Suppressor macrophage treated with lipopolysaccharide for 1 hour (primary cell): ENCODE measurements around the gene CA7.
"Not testable (repeated sequence)": the region's sequence is repeated elsewhere in the genome, so short reads cannot be mapped to it uniquely, and the experiment has no call there.

Experiments
- DNase-seq, 3 donors: peaks; one replicate each; pipeline ENCODE4 v3.0.0-alpha.2; 2020 to 2022

CA7 gene

DNA sequence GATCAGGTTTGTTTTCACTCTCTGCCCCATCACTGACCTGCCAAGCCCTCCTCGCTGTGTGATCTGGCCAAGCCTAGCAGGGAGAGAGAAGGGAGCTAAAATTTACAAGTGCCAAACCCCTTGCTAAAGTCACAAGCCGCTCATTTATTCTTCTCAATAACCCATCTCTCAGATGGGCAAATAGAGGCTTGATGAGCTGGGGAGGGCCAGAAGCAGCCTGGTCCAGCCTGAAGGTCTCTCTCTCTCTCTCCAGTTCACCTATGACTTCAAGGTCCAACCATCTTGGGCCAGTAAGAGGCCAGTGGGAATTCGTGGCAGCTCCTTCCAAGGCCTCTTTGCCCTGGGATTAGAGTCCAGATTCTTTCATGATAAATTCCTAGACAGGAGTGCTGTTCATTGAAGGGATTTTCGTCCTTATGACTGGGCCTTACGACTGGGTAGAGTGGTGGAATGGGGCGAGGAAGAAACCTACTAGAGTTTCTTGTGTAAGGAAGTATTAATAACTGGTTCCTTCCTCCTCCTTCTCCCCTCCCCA is 3.4 kb downstream of the CA7 start:
- no peak for DNase-seq

DNA sequence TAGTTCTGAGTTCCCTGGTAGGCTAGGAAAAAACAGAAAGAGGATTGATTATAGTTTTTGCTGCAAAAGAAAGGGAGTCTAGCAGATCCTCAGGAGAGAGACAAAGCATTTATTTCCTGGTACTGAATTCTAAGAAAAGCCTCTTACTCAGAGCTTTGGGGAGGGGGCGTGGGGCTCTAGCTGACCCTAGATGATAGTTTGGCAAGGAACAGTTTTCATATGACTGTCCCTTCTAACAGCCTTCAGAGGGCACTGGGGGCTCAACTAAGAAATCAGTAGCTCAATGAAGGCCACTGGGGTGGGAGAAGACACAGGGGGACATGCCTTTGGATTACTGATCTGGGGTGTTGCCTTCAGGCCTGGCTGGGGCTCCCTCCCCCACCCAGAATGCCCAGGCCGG is 4.0 kb downstream of the CA7 start:
- DNase-seq = no peak

DNA sequence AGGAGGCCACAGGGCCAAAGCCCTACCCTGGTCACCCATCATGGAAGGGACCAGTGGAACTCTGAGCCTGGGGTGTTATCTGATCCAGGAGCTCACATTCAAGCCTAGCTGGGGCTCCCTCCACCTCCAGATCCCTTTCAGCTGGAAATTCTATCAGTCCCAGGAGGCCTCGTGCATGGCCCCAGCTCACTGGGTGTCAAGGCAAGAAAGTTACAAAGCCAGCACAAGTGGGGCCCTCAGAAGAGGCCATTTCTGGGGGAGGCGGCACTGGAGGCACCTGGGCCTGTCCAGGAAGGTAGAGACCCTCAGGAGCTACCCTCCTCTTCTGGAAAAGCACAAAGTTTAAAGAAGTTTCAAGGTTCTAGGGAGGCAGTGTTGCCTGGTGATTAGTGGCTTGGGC is 4.8 kb downstream of the CA7 start:
- DNase-seq = no peak

DNA sequence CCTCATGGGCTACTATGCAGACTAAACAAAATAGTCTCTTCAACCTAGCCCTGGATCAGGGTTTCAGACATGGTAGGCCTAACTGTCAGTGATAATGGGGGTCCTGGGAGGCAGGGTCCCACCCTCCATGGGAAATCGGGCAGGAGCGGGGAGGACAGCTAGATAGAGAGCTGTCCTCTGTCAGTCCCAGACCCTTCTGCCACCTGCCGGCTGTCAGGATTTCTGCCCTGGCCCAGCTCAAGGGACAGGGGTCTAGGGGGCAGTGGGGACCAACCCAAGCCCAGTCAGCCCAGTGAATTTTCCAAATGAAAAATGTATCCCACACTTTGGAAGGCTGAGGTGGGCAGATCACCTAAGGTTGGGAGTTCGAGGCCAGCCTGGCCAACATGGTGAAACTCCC is 5.3 kb downstream of the CA7 start:
- DNase-seq = no peak

DNA sequence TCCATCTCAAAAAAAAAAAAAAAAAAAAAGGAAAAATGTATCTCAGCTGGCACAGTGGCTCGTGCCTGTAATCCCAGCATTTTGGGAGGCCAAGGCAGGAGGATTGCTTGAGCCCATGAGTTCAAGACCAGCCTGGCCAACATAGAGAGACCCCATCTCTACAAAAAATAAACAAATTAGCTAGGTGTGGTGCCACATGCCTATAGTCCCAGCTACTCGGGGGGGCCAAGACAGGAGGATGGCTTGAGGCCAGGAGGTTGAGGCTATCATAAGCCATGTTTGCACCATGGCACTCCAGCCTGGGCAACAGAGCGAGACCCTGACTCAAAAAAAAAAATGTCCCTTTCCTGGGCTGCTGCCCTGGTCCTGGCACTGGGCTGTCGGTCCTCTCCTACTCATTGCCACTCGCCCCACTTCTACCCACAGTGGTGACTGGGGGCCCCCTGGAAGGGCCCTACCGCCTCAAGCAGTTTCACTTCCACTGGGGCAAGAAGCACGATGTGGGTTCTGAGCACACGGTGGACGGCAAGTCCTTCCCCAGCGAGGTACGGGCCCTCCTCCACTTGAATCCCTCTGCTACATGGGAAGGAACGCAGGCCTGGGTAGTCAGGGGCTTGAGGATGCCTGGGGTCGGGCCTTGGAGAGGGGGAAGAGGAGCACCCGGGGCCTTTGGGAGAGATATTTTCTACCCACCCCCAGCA is 6.1 kb downstream of the CA7 start:
- peak in 2 of 3 donors; percentile 34 to 37 for DNase-seq

DNA sequence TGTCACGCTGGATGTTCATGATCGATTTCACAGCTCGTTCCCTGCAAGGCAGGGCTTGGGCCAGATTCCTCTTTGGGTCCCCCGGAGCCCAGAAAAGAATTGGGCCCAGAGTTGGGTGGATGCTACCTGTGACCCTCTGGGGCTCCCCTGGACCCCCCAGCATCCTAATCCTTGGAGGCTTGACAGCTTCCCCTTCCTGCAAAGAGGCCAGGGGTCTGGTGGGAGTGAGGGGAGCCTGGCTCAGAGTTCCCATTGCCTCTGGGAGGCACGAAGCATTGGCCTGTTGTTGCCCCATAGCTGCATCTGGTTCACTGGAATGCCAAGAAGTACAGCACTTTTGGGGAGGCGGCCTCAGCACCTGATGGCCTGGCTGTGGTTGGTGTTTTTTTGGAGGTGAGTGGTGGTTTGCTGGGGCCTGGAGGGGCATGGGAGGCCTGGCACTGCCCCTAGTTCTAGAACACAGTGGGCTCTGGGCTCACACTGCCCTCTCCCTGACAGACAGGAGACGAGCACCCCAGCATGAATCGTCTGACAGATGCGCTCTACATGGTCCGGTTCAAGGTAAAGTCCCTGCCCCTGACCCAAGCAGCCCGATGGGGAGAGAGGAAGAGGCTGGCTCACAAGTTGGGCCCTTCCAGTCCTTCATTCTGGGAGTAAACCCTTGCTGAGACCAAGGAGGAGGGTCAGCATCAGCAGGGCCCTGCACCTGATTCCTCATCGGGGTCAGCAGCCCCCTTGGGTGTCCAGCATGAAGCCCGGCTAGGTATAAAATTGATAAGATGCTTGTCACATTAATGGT is 7.2 kb downstream of the CA7 start:
- DNase-seq = no peak

DNA sequence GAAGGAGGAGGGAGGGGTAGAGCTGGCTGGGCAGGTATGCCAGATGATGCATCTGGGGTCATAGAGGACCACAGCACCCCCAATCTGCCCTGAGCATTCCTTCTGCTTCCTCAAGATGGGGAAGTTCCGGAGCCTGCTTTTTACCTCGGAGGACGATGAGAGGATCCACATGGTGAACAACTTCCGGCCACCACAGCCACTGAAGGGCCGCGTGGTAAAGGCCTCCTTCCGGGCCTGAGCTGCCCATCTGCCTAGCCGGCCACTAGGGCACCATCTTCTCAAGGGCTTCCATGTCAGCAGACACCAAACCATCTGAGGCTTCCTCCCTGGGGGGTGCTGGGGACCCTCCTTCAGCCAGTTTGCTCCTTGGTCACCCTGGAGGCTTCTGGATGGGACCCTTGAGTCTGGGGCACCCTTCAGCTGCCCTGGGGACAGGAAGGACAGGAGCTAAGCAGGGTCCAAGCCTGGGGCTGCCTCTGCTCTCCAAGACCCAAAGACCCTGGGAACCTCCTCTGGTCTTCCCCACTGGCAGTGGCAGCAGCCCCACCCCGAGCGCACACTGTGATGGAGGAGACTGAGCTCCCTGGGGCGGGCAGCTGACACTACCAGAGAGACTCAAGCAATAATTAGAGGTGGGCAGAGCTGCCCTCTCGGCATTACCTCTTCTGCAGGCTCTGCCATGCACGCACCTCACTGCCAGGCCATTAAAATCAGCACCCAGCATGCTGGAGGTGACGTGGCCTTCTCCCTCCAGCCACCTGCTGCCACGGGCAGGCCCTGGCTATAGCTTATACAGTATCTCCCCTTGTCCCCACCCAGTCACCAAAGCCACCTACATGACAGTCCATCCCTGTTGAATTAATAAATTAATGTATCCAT is 9.3 kb downstream of the CA7 start:
- DNase-seq = peak; percentile 22 to 38 (median 27)

DNA sequence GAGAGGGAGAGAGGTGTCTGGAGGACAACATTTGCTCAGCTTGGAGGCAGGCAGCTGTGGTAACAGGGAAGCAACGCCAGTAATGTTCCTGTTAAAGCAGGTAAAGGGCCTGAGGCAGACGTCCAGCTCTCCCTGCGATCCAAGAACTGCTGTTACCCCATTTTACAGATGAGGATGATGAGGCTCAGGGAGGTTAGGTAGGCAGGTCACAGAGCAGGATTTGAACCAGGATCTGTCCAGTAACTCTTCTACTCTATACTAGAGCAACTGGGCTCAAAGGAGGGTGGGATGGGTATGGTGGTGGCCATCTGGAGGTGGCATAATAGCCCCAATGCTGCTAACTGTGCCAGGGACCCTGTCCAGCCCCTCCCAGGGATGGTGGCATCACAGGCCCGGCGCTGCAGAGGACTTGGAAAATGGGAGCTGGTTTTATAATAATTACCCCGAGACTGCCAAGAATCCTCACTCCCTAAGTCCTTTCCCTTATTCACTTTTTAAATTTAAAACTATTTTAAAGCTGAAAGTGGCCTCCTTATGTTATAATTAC is 12.0 kb downstream of the CA7 start:
- no peak for DNase-seq

DNA sequence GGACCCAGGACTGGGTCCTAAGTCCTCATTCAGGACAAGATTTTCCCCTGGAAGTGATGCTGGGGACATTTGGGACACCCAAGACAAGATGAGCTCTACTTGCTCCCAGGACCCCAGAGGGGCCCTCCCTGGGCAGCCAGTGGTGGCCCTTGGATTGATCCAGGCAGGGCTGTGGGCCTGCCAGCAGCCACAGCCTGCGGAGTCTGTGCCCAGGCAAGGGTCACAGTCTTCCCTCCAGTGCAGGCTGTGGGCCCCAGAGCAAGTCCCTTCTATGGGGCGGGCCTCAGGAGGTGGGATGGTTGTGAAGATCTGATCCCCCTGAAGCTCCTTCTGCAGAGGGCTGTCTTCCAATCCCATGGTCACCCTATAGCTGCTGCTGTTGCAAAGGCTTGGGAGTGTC is 12.6 kb downstream of the CA7 start:
- no peak for DNase-seq

DNA sequence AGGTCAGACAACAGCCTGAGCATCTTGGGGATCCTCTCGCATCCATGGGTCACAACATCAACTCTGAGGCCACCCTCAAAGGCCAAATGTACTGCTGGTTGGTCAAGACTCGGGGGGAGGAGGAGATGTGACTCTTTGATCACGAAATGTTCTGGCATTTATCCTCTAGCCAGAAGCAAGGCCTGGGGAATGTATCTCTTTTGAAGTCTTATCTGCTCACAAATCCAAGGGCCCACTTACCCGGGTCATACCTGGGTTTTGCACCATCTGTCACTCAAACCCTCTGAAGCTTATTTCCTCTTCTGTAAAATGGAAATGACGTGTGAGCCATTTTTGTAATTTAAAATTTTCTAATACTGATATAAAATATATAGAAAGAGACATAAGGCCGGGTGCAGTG is 13.2 kb downstream of the CA7 start:
- no peak for DNase-seq

DNA sequence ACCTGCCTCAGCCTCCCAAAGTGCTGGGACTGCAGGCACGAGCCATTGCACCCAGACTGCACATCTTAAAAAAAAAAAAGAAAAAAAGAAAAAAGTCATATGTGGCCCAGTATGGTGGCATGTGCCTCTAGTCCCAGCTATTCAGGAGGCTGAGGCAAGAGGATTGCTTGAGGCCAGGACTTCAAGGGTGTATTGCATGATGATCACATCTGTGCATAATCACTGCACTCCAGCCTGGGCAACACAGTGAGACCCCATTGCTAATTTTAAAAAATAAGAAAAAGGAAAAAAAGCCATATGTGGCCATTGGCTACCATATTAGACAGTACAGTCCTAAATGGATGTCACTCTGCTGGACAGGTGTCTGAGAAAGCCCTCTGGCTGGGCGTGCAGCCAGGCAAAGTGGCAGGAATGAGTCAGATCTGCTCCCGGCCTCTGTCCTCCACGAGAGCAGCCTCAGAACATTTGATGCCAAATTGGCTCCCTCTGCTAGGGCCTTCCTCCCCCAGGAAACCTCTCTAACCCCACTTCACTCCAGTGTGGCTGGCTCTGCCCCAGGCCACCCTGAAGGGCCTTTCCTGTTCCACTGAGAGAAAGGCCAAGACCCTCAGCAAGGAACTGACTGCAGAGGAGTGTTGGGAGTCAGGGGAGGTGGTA is 14.7 kb downstream of the CA7 start:
- DNase-seq = no peak

DNA sequence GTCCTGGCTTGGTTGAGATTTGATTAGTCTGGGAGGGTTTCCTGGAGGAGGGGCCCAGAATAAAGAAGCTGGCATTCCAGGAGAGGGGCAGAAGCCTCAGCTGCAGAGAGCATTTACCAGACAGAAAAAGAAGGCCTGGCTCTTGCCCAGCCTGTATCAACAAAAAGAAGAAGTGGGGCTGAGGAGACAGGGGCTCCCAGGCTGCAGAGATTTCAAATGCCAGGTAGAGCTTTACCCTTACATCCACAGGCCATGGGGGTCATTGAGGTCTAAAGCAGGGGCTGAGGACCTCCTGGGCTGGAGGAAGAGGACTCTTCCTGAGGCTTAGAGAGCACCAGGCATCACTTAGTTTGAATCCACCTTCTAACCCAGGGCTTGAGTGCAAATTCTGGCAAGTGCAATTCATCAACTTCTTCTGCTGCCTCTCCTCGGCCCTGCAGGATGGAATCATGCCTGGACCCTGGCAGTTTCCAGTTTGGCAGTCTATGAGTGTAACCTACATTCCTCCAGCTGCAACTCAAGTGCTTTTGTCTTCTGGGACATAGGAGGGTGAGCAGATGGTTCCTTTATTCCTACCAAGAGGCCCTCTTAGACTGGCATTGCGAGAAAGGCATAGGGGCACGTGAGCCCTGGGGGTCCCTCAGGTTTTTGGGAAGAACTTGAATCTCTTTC is 15.3 kb downstream of the CA7 start:
- DNase-seq = no peak

DNA sequence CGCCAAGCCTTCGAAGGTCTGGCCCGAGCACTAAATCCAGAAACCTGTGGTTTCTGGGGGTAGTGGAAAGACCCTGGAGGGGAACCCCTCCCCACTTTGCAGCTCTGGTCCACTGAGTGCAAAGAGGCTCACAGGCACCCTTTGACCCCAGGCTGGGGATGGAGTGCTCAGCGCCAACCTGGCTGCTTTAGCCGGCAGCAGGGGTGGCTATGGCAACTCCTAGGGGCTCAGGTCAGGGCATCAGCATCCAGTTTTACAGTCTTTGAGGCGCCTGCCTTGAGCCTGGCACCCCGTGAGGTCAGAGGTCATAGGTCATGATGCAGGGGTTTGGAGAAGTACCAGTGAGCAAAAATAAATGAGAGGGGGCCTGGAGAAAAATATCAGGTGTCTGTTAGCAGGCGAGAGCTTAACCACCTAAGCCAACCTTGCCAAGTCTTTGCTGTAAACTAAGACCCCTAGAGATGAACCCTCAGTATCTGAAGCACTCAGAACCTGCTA is 17.9 kb downstream of the CA7 start:
- DNase-seq = no peak

DNA sequence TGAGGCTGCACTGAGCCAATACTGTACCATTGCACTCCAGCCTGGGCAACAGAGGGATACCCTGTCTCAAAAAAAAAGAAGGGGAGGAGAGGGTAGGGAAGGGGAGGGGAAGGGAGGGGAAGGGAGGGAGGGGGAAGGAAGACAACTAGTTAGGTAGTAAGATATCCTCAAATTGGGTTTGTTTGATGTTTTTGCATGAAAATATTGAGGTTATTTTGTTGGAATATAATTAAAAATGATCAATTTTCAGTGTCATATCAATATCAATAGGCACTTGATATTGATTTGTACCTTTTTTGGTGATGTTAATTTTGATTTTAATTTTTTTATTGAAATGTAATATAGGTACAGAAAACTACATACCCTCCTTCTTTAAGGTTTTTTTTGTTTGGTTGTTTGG is 19.5 kb downstream of the CA7 start:
- no peak for DNase-seq

DNA sequence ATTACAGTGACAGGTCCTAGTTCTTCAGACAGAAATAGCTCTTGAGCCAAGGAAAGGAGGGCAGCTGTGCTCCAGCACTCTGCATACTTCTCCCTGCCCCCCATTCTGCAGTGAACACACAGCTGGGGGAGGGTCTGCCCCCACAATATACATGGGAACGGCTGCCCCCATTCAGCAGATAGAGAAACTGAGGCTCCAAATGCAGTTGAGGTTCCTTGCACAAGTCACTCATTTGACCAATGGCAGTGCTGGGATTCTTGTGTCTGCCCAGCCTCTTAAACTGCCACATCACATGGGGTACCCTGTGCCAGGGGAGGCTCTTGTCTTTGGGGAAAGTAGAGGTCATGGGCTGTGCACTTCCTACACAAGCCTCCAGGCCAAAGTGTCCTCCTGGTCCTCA is 25.2 kb downstream of the CA7 start:
- DNase-seq = peak in 1 of 3 donors; percentile 12

DNA sequence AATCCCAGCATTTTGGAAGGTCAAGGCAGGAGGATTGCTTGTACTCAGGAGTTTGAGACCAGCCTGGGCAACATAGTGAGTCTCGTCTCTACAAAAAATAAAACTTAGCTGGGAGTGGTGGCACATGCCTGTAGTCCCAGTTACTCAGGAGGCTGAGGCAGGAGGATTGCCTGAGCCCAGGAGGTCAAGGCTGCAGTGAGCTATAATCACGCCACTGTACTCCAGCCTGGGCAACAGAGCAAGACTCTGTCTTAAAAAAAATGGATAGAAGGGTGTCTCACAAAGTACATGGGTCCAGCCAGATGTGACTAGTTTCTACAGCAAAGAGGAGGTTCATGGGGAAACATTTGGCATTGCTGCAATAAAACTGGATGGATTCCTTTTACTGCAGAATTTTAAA is 27.1 kb downstream of the CA7 start:
- not testable (repeated sequence) for DNase-seq

DNA sequence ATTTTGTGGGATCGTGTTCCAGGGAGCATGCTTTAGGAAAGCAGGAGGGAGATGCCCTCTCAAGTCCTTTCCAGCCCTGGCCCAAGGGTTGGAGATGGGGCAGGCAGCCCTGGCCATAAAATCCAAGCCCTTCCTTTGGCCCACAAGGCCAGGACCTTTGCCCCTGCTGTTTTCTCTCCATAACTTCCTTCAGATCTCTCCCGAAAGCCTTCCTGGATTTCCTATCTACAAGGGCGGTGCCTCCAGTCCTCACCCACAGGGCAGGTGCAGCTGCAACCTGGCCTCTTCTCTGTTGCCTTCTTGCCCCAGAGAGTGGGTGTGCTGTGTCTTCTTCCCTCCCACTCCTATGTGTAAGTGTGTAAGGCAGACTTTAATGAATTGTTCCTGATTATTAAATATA is 27.6 kb downstream of the CA7 start:
- DNase-seq = no peak

DNA sequence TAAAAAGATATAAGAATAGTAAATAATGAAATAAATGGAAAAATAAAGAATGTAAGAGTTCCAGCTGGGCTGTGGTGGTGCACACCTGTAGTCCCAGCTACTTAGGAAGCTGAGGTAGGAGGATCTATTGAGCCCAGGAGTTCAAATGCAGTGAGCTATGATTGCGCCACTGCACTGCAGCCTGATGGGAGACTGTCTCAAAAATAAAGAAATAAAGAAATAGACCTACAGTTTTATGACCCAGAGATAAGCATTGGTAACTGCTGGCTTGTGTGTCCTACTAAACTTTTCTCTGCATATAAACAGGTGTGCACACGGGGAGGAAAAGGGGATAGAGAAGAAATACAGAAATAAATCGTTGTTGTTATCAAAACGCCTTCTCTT is 28.3 kb downstream of the CA7 start:
- no peak for DNase-seq

DNA sequence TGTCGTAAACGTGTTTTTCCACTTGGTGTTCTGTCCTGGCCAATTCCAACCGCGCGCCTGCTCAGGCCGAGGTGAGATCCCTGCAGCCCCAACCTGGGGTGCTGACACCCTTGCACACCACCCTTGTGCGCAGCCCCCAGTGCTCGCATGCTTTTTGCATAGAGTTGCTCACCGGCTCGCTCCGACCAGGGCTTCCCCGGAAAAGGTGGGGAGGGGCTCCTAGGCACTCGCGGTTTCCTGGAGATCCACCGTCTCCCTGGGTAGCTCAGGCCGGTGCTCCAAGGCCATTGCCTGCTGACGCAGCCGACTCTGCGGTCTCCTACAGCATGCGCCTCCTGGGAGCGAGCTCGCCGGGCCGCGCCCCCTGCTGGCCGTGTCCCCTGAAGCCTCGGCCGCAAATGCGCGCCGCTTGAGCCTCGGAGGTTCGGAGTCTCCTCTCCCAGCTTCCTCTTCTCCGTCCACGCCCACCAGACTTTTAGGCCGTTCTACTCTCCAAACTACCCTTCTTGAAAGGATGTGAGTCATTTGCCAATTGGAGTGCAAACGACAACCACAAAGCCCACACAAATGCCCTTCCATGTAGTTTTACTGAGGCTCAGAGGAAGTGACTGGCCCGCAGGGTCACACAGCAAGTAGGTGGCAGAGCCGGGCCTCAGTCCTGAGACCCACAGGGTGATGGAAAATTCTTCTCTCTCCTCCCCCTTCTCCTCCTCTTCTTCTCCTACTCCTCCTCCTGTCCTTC is 28.9 kb downstream of the CA7 start:
- DNase-seq = peak; percentile 99 to 100 (median 100)

DNA sequence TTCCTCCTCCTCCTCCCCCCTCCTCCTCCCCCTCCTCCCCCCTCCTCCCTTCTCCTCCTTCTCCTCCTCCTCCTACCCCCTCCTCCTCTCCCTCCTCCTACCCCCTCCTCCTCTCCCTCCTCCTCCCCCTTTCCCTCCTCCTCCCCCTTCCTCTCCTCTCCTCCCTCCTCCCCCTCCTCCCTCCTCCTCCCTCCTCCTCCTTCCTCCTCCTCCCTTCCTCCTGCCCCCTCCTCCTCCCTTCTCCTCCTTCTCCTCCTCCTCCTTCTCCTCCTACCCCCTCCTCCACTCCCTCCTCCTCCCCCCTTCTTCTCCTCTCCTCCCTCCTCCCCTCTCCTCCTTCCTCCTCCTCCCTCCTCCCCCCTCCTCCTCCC is 29.5 kb downstream of the CA7 start:
- DNase-seq = no peak
